Vagina (tissue), 2 donors: ENCODE measurements around the gene SEPHS2.

ENCODE experiments used
- POLR2A ChIP-seq, 2 donors: fragments of 450-650 bp; IDR thresholded peaks; one replicate each; pipeline ENCODE4 v1.6.1; 2017; ENCODE audit warnings: antibody characterized with exemption in 2 of 2, mild to moderate bottlenecking in 2 of 2, moderate library complexity in 2 of 2
- TF ChIP-seq, protein P1 (sequence below), 3 experiments: fragments of 450-650 bp in 2 of 3; fragments of 200-600 bp in 1 of 3; sonication (generic) in 1 of 3; IDR thresholded peaks; one replicate each; pipeline ENCODE4 v1.5.1; 2017 to 2019; ENCODE audit warnings: antibody characterized with exemption in 3 of 3, mild to moderate bottlenecking in 2 of 3, moderate library complexity in 2 of 3

- TF ChIP-seq, protein P1, sequence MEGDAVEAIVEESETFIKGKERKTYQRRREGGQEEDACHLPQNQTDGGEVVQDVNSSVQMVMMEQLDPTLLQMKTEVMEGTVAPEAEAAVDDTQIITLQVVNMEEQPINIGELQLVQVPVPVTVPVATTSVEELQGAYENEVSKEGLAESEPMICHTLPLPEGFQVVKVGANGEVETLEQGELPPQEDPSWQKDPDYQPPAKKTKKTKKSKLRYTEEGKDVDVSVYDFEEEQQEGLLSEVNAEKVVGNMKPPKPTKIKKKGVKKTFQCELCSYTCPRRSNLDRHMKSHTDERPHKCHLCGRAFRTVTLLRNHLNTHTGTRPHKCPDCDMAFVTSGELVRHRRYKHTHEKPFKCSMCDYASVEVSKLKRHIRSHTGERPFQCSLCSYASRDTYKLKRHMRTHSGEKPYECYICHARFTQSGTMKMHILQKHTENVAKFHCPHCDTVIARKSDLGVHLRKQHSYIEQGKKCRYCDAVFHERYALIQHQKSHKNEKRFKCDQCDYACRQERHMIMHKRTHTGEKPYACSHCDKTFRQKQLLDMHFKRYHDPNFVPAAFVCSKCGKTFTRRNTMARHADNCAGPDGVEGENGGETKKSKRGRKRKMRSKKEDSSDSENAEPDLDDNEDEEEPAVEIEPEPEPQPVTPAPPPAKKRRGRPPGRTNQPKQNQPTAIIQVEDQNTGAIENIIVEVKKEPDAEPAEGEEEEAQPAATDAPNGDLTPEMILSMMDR (IDR thresholded peaks at IDR 0.05), result no peak
- no peak for TF ChIP-seq POLR2A (IDR thresholded peaks at IDR 0.05)
Observed at GRCh38 chr16:30395992-30396585, 49.6 kb downstream of the SEPHS2 start.
